ENCODE measurements around the gene LGALS7.

DNA sequence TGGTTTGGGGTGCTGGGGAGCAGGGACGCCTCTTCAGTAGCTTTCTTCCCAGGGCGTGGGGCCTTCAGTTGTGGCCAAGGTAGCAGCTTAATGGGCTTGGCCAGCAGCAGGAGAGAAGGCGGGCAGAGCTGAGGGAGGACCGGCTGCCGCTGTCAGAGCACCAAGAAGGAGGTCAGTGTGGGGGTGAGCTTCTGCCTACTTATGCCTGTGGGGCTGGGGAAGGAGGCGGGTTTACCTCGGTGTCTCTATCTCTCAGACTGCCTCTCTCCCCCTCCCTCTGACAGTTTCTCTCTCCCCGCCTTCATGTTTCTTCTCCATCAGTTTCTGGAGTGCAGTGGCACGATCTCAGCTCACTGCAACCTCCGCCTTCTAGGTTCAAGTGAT is 29.0 kb downstream of the LGALS7 start, which contains the start of gene CAPN12:
- TF ChIP-seq, protein P1, sequence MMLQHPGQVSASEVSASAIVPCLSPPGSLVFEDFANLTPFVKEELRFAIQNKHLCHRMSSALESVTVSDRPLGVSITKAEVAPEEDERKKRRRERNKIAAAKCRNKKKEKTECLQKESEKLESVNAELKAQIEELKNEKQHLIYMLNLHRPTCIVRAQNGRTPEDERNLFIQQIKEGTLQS (CRISPR knock-in tag; IDR thresholded peaks at IDR 0.05): no peak
- TF ChIP-seq GRHL1 (CRISPR knock-in tag; conservative IDR thresholded peaks at IDR 0.05): no peak
- TF ChIP-seq KDM5A (IDR thresholded peaks at IDR 0.05; ENCODE audit: borderline replicate concordance, low read length): no peak
- TF ChIP-seq KLF9 (CRISPR knock-in tag; IDR thresholded peaks at IDR 0.05; ENCODE audit: low read depth): no peak
- TF ChIP-seq REST (IDR thresholded peaks at IDR 0.05; ENCODE audit: borderline replicate concordance in 1 of 2, low read depth in 1 of 2, low read length in 2 of 2): no peak
- no peak for TF ChIP-seq EP300 (IDR thresholded peaks at IDR 0.05; ENCODE audit: low read depth in 2 of 2, low read length in 2 of 2)
- no peak for TF ChIP-seq EP300 (CRISPR knock-in tag; IDR thresholded peaks at IDR 0.05; ENCODE audit: borderline replicate concordance)
- TF ChIP-seq, protein P2, sequence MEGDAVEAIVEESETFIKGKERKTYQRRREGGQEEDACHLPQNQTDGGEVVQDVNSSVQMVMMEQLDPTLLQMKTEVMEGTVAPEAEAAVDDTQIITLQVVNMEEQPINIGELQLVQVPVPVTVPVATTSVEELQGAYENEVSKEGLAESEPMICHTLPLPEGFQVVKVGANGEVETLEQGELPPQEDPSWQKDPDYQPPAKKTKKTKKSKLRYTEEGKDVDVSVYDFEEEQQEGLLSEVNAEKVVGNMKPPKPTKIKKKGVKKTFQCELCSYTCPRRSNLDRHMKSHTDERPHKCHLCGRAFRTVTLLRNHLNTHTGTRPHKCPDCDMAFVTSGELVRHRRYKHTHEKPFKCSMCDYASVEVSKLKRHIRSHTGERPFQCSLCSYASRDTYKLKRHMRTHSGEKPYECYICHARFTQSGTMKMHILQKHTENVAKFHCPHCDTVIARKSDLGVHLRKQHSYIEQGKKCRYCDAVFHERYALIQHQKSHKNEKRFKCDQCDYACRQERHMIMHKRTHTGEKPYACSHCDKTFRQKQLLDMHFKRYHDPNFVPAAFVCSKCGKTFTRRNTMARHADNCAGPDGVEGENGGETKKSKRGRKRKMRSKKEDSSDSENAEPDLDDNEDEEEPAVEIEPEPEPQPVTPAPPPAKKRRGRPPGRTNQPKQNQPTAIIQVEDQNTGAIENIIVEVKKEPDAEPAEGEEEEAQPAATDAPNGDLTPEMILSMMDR (CRISPR knock-in tag; IDR thresholded peaks at IDR 0.05): no peak
- TF ChIP-seq RFX5 (IDR thresholded peaks at IDR 0.05; ENCODE audit: low read depth, low read length): no peak

Data from HepG2 (cell line).